Stimulated activated CD8-positive, alpha-beta memory T cell treated with anti-CD3 and anti-CD28 coated beads, Interleukin-7, amount 100 ng/mL, for 48 hours (primary cell): ENCODE measurements around the gene WWP2.
A peak's percentile ranks its signal among the peaks of the same experiment; 100 is the strongest.
"Not testable (repeated sequence)": the region's sequence is repeated elsewhere in the genome, so short reads cannot be mapped to it uniquely, and the experiment has no call there.

Source experiments
- DNase-seq, 2 donors: peaks; one replicate each; pipeline ENCODE4 v3.0.0-alpha.2; 2020; ENCODE audit warnings: low read depth in 1 of 2; ENCODE audit errors: extremely low read depth in 1 of 2

WWP2 gene

DNA sequence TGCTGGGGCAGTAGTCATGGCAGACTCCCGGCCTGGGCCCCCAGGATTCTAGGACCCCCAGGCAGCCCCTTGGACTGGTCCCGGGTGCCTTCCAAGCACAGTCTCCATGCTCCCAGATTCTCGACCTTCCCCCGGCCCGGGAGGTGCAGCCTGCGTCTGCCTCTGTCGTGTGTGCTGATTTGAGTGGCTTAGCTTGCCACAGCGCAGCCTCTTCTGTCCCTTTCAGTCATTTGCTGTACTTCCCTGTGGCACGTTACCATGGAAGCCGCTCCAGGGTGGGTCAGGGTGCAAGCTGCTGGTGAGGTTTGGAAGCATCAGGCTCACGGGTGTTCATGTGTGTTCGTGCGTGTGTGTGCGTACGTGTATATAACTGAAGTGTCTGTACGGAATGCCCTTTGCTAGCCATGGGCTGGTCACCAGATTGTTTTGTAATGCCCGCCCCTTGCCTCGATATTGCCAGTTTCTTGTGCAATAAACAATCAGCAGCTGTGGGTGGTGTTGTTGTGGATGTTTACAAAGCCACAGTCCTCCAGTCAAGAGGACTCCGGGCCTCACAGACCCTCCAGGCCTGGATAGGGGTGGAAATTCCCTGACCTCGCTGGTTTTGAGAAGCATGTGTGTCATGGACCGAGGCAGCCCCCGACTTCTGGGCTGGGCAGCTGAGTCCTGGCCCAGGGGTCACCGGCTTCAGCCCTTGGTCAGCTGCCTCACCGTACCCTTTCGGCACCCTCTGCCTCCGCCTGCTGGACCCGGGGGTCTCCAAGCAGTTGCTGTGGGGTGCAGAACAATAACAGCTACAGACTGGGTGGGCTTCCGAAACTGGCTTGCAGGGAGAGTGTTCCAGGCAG is 179.3 kb downstream of the WWP2 start:
- no peak for DNase-seq

DNA sequence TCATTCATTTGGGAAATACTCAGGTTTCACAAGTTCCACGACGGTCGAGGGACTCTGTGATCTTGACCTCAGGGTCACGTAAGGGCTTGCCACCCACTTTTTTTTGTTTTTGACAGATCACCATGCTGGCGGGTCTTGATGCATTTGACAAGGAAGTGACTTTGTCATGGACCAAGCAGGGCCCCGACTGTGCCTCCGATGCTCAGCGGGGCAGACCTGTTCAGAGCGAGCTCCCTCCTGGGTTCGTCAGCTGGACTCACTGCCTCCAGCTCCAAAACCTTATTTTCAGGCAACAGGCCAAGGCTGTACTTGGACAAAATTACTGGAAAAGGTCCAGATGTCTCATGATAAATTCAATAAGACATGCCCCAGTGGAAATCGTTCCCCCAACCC is 180.0 kb downstream of the WWP2 start:
- DNase-seq = no peak

DNA sequence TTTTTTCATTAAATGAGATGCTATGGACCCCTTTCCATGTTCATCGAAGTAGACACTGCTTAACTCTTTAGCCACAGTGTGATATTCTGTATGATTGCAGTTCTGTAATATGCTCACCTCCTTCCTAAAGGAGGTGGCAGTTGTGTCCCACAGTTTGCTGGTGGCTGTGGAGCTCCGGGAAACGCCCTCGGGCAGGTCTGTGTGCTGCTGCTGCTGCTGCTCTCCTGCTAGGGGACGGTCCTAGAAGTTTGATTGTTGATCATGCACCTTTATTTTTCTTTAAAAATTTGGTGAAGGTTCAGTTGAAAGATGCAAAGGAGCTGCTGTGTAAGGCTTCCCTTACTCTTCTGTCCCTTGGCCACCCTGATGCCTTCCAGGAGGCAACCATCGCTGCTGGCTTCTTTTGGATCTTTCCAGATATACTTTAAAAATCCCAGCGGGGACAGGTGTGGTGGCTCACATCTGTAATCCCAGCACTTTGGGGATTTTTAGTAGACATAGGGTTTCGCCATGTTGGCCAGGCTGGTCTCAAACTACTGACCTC is 180.6 kb downstream of the WWP2 start:
- DNase-seq = no peak

DNA sequence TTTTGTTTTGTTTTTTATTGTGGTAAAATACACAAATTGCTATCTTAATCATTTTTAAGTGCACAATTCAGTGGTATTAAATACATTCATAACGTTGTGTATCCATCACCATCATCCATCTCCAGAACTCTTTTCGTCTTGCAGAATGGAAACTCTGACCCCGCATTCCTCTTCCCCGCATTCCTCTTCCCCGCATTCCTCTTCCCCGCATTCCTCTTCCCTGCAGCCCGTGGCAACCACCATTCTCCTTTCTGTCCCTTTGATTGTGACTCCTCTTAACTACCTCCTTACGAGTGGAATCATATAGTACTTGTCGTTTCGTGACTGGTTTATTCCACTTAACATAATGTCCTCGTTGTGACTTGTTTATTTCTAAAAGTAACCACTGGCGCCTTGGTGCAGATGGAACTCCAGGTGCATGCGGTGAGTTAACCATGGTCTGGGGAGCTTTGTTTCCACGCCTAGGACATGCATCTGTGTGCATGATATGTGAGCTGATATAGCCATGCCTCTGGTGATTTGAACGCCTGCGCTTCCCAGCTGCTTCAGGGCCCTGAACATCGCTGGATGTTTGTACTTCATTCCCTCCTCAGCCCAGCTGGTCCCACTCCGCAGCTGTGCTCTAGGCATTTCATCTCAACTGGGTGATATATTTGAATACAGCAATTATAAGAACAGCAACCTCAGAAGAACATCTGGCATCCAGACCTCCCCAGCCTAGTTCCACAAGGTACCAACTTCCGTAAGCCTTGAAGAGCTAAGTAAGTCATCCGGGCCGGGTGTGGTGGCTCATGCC is 181.3 kb downstream of the WWP2 start:
- not testable (repeated sequence) for DNase-seq

DNA sequence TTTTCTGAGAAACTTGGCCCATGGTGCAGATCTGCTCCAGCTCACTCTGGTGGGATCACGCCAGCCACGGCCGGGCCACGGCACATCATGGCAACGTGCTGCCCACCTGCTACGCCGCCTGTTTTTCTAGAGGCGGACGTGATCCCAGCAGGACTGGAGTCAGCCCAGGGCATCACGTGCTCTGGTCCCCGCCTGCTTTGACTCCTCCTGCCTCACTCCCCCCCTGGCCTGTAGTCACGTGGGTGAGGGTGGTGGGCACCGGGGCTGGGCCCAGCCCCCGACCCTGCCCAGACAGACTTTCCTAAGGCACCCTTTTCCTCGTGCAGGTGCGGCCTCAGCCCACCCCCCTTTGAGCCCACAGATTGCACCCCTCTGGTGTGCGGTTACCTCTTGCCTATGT is 188.3 kb downstream of the WWP2 start:
- not testable (repeated sequence) for DNase-seq

- not testable (repeated sequence) for DNase-seq
Measured at GRCh38 chr16:69951017-69951671, 189.0 kb downstream of the WWP2 start, which contains the start of gene CLEC18A. CLEC18A (plus strand) TSS chr16:69951334; CDS start chr16:69951367, 33 bp downstream.

GRCh38 chr16:69951672-69952031 is 189.5 kb downstream of the WWP2 start:
- DNase-seq = not testable (repeated sequence)

DNA sequence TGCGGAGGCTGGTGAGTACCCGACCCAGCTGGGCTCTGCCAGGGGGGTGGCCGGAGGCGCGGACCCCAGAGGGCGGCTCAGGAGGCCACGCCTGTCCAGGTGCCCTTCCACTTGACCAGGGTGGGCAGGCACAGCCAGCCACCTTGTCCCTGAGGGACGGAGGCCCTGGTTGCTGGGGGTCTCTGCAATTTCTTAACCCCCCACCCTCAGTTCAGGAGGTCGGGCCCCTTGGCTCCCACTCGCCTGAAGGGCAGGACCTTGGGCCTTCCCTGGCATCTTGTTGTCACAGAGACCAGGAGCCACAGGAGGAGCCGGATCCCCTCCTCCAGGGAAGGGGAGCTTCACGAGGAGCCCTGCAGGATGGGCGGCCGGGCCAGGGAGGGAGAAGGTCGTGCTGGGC is 190.0 kb downstream of the WWP2 start:
- DNase-seq = not testable (repeated sequence)

DNA sequence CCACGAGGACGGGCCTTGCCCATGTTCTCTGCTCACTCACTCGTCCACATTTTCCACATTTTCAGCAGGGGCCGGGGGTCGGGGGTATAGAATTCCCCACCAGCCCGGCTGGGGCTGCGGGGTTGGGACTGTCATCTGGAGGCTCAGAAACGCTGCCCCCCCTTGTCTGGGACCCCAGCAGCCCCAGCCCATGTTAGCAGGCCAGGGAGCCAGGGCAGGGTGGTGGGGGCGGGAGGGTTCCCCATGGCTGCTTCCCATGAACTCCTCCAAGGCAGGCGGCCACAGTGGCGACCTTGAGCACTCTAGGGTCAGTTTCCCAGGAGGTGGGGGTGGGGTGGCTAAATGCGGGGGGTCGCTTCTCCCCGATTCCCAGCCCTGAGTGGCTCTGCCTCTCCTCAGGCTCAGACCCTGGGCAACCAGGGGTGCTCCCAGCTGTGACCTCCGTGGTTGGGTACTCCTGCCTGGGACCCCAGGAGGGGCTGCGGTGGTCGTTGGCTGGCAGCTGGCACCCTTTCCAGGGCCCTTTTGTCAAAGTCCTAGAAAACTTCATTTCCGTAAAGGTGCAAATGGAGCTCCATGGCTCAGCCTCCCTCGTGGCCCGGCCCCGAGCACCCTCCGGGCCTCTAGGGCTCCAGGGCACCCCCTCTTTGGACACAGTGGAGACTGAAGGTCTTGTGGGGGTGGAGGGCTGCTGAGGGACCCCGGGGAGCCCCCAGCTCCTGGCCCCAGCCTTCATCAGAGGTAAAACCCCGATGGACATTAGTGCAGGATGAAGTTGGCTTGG is 190.6 kb downstream of the WWP2 start:
- not testable (repeated sequence) for DNase-seq

DNA sequence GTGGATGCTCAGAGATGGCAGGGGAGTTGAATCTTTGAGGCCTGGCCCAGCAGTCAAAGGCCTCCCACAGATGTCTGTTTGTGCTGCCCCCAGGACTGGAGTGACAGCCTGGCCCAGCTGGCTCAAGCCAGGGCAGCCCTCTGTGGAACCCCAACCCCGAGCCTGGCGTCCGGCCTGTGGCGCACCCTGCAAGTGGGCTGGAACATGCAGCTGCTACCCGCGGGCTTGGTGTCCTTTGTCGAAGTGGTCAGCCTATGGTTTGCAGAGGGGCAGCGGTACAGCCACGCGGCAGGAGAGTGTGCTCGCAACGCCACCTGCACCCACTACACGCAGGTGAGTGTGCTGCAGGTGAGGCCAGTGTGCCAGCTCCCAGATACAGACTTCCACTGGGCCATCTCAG is 192.1 kb downstream of the WWP2 start:
- DNase-seq = not testable (repeated sequence)

DNA sequence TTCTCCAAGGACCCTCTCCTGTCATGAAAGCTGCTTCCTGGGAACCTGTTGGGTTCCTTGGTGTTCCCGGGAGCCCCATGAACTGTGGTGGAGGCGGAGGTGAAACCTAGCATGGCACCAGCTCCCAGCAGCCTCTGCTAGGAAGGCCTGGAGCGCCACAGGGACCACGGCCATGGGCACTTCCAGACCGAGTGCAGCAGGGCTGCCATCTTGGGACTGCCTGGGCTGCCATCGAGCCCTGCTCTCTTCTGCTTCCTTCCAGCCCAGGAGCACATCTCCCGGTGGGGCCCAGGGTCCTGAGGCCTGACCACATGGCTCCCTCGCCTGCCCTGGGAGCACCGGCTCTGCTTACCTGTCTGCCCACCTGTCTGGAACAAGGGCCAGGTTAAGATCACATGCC is 201.2 kb downstream of the WWP2 start:
- not testable (repeated sequence) for DNase-seq

DNA sequence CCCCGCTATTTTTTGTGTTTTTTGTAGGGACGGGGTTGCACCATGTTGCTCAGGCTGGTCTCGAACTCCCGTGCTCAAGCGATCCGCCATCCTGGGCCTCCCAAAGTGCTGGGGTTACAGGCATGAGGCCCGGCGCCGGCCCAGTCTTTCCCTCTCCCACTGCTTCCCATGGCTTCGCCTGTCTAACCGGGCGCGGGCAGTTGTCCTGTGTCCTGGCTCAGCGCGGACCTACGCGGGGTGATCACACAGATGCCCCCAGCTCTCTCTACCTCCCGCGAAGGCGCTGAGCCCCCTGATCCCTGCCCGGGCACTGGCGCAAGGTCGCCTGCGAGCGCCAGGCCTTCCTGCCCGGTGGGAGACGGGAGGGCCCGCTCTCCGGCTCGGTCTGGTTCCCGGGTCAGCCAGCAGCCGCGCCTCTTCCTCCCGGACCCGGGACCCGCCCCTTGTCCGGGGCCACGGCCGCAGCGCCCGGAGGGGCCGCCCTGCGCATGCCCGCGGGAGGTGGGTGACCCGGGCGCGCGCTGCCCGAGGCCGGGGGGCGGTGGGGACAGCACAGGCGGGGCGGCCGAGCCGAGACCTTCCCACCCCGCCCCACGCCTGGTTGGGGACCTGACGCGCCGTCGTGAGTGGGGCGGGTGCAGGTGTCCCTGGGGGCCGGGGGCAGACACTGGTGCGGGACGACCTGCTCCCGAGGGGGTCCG is 203.0 kb downstream of the WWP2 start:
- peak in 1 of 2 donors; percentile 1 for DNase-seq

DNA sequence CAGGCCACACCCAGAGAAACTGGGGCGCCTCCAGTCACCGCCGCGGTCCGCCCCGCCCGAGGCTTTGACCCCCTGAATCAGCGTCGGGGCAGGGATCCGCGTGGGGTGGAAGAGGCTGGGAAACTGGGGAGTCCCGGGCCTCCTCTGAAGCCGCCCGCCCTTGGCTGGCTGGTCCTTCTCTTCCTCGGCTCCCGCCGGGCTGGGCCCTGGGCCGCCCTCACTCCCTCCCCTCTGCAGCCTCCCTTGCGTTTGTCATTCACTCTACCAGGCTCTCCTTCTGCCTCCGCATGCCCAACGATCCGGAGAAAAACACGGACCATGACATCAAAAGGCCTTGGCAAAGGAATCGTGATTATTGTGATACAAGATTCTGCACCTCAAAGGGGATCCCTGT is 203.5 kb downstream of the WWP2 start:
- not testable (repeated sequence) for DNase-seq

DNA sequence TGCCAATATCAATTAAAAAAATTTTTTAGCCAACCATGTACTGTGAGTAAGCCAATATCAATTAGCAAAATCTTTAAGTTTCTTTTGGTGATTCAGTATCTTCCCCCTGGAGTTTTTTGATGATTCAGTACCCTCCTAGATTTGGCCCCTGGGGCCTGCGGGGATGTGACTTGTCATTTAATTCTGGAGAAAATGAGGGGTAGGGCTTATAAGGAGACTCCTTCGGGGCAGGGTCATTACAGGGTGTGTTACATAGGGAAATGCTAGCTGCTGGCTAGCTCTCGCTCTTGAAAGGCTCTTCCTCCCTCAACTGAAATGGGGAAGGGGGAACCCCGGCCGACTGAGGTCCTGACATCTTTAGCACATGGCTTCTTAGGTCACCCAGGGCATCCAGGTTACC is 205.6 kb downstream of the WWP2 start:
- not testable (repeated sequence) for DNase-seq

DNA sequence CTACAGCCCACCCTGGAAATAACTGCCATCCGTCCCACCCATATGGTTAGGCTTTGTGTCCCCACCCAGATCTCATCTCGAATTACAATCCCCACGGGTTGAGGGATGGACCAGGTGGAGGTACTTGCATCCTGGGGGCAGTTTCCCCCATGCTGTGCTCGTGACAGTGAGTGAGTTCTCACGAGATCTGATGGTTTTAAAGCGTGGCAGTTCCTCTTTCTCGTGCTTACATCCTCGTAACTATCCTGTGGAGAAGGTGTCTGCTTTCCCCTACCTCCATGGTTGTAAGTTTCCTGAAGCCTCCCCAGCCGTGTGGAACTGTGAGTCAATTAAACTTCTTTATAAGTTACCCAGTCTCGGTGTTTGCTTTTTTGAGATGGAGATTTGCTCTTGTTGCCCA is 206.0 kb downstream of the WWP2 start:
- not testable (repeated sequence) for DNase-seq

DNA sequence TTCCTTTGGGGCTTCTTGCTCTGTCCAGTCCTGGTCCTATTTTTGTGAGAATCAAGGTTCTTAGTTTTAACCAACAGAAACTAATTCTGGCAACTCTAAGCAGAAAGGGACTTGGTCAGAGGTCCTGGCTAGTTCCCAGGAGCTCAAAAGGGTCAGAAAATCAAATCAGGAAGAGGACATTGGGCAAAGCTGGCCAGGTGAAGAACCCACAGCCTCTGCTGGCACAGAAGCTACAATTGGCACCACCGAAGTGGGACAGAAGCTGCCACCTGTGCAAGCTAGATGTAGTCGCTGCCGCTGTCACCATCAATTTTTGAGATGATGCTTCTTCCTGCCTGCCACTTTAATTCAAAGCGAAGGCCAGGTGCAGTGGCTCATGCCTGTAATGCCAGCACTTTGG is 207.5 kb downstream of the WWP2 start:
- not testable (repeated sequence) for DNase-seq

- not testable (repeated sequence) for DNase-seq
Measured at GRCh38 chr16:69972120-69972519, 210.0 kb downstream of the WWP2 start.

DNA sequence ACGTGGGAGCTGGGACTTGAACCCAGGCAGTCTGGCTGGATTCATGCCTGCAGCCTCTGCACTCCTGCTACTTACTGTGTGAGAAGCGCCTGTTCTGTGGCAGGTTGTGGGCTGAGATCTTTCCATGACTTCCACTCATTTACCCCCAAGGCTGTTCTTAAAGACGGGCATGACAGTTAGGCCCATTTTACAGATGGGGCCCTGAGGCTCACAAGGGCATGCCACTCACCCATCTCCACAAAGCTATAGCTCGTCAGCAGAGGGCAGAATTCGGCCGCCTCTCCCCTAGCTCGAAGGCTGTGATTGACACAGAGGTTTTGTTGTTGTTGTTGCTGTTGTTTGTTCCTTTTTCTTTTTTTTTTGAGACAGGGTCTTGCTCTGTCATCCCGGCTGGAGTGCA is 210.8 kb downstream of the WWP2 start:
- DNase-seq = not testable (repeated sequence)

DNA sequence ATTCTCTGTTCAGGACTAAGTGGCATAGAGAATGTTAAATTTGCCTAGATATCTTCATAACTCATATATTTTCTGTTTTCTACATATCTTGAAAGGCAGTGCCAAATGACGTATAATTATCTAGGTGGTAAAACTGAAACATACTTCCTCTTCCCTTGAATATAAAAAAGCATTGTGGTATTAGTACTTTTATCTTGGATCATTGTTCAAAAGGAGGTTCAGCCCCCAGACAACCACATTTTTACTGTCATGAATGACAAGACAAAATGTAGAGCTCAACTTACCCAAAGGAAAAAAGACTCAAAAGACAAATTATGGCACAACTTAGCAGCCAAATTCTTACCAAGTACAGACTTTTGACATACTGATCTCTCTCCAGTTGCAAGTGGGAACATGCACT is 223.1 kb downstream of the WWP2 start:
- not testable (repeated sequence) for DNase-seq
